NT2/D1 (cell line): Measurements from ENCODE around the gene GCLC.

ENCODE experiments used
- SUZ12 ChIP-seq: IDR thresholded peaks from 2 replicates; pipeline ENCODE4 v1.6.1; 2011; ENCODE audit not compliant: insufficient read length, insufficient read depth; ENCODE audit errors: extremely low read depth
- YY1 ChIP-seq: IDR thresholded peaks from 2 replicates; pipeline ENCODE4 v1.6.1; 2011; ENCODE audit not compliant: insufficient read length, insufficient read depth

- TF ChIP-seq SUZ12 (no peak), YY1 (no peak)
Measured at GRCh38 chr6:53565886-53566285, 21.0 kb upstream of the GCLC start.
